Loucy (cell line): Measurements from ENCODE around the gene PCK1.
A peak's percentile ranks its signal among the peaks of the same experiment; 100 is the strongest.

ENCODE experiments used
- H2AFZ ChIP-seq: fragments of 200-600 bp; sonication (generic); 2 replicates; pipeline ENCODE4 v1.6.0; 2016; ENCODE audit warnings: antibody characterized with exemption, mild to moderate bottlenecking, low read length, moderate library complexity
- H3F3A ChIP-seq: fragments of 200-600 bp; 2 replicates; pipeline ENCODE4 v1.6.0; 2016; ENCODE audit warnings: antibody characterized with exemption, low read depth, mild to moderate bottlenecking
- H3K27me3 ChIP-seq: fragments of 200-600 bp; sonication (generic); 2 replicates; pipeline ENCODE4 v1.6.1; 2014; ENCODE audit warnings: low read length, mild to moderate bottlenecking; ENCODE audit not compliant: insufficient read depth, poor library complexity, severe bottlenecking
- H3K36me3 ChIP-seq: fragments of 200-600 bp; sonication (generic); 2 replicates; pipeline ENCODE4 v1.6.1; 2016; ENCODE audit warnings: low read length; ENCODE audit not compliant: insufficient read depth
- H3K4me1 ChIP-seq: fragments of 200-600 bp; sonication (generic); 2 replicates; pipeline ENCODE4 v1.5.1; 2014; ENCODE audit warnings: low read length, mild to moderate bottlenecking; ENCODE audit not compliant: insufficient read depth, poor library complexity, severe bottlenecking
- H3K4me2 ChIP-seq: fragments of 200-600 bp; sonication (generic); 2 replicates; pipeline ENCODE4 v1.6.0; 2014; ENCODE audit warnings: antibody characterized with exemption, low read length, low read depth, mild to moderate bottlenecking; ENCODE audit not compliant: poor library complexity, severe bottlenecking
- H3K4me3 ChIP-seq: fragments of 200-600 bp; sonication (generic); 2 replicates; pipeline ENCODE4 v1.5.1; 2014; ENCODE audit warnings: low read length, mild to moderate bottlenecking, mixed read lengths; ENCODE audit not compliant: poor library complexity, severe bottlenecking
- H3K79me2 ChIP-seq: fragments of 200-600 bp; sonication (generic); 2 replicates; pipeline ENCODE4 v1.6.1; 2014; ENCODE audit warnings: low read length; ENCODE audit not compliant: insufficient read depth
- H3K9ac ChIP-seq: fragments of 200-600 bp; sonication (generic); 2 replicates; pipeline ENCODE4 v1.6.0; 2014; ENCODE audit warnings: mild to moderate bottlenecking, low read depth, low read length, moderate library complexity; ENCODE audit not compliant: poor library complexity, severe bottlenecking
- H3K9me2 ChIP-seq: fragments of 200-600 bp; sonication (generic); replicated peaks from 2 replicates; pipeline ENCODE4 v1.6.1; 2016; ENCODE audit warnings: low read depth, low read length, mixed read lengths
- H3K9me3 ChIP-seq: fragments of 200-600 bp; sonication (generic); 2 replicates; pipeline ENCODE4 v1.6.1; 2014; ENCODE audit warnings: mild to moderate bottlenecking, antibody characterized with exemption, low read length, low read depth; ENCODE audit not compliant: insufficient read depth
- H4K20me1 ChIP-seq: fragments of 200-600 bp; sonication (generic); 2 replicates; pipeline ENCODE4 v1.6.0; 2014; ENCODE audit warnings: antibody characterized with exemption, low read length, mild to moderate bottlenecking; ENCODE audit not compliant: insufficient read depth, poor library complexity, severe bottlenecking
- EZH2phosphoT487 ChIP-seq: fragments of 200-600 bp; IDR thresholded peaks from 2 replicates; pipeline ENCODE4 v1.6.1; 2018; ENCODE audit warnings: antibody characterized with exemption, mild to moderate bottlenecking, moderate library complexity, borderline replicate concordance
- TF ChIP-seq, protein P1 (sequence below): fragments of 200-600 bp; sonication (generic); conservative IDR thresholded peaks from 2 replicates; pipeline ENCODE4 v1.5.1; 2014; ENCODE audit warnings: mild to moderate bottlenecking, antibody characterized with exemption, low read length

Gene PCK1

DNA sequence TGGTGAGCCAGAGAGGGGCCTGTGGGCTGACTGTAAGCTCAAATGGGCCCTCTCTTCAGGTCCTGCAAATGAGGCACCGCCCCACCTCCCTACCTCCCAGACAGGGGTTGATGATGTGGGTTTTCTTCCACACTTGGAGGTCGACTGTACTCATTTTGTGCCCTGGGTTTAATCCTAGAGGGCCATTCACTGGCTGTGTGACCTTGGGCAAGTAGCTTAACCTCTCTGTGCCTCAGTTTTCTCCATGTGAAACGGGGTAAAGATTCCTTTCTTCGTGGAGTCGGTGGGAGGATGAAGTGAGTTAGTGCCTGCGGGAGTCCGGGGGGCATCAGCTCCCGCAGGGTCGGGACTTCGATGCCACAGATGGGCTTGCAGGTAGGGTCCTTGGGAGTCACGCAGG lies 35.4 kb downstream of the PCK1 start:
- Histone ChIP-seq H3F3A (no peaks in the 10 kb centered on the region), H2AFZ (no peak overlapping the region; the same call in 1 of the 2 replicates), H3K9me3 (no peaks in the 10 kb centered on the region), H3K9me2 (no peaks in the 10 kb centered on the region), H3K79me2 (no peaks in the 10 kb centered on the region), H3K9ac (no peak overlapping the region), H3K4me1 (no peaks in the 10 kb centered on the region), H3K4me2 (peak overlapping the region; percentile 52), H3K27me3 (no peaks in the 10 kb centered on the region), H3K36me3 (no peaks in the 10 kb centered on the region), H4K20me1 (no peaks in the 10 kb centered on the region), H3K4me3 (no peak overlapping the region)
- TF ChIP-seq, protein P1, sequence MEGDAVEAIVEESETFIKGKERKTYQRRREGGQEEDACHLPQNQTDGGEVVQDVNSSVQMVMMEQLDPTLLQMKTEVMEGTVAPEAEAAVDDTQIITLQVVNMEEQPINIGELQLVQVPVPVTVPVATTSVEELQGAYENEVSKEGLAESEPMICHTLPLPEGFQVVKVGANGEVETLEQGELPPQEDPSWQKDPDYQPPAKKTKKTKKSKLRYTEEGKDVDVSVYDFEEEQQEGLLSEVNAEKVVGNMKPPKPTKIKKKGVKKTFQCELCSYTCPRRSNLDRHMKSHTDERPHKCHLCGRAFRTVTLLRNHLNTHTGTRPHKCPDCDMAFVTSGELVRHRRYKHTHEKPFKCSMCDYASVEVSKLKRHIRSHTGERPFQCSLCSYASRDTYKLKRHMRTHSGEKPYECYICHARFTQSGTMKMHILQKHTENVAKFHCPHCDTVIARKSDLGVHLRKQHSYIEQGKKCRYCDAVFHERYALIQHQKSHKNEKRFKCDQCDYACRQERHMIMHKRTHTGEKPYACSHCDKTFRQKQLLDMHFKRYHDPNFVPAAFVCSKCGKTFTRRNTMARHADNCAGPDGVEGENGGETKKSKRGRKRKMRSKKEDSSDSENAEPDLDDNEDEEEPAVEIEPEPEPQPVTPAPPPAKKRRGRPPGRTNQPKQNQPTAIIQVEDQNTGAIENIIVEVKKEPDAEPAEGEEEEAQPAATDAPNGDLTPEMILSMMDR = no peak
- no peak for TF ChIP-seq EZH2phosphoT487

DNA sequence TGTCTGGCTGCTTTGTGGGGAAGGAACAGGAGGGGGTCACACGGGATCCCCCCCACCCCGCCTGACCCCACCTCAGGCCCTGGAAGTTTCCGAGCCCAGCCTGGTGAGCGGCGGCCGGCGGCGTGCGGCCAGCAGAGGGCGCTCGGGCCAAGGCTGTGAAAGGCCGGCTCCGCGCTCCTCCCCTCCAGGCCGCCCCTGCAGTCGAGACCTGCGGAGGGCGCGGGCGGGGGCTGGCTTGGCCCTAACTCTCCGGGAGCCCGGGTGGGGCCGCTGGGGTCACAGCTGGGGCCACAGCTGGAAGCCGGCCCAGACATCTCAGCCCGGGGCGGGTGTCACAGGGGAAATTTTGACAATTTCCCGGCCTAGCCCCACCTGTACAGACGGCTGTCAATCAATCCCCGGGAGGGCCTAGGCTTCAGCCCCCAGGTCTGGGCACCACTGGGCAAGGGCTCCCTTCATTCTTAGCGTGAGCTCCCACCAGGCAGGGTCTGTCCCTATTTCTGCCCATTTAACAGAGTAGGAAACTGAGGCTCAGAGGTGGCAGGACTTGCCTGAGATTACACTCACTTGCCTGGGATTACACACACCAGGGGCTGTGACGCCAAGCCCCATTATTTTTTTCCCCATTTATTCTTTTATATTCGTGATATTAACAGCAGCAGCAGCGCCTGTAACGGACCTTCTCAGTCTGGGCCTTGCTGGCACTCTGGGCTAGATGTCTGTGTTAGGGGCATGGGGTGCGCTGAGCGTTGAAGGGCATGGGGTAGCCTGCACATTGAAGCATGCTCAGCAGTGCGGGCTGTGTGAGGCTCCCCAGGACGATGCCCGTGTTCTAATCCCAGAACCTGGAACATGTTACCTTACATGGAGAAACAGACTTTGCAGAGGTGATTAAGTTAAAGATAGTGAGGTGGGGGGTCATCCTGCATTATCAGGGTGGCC lies 36.4 kb downstream of the PCK1 start:
- no peaks in the 10 kb centered on the region for H3K27me3 ChIP-seq
- H3K79me2 ChIP-seq = no peaks in the 10 kb centered on the region
- TF ChIP-seq EZH2phosphoT487 = no peak
- TF ChIP-seq, protein P1 = peak; percentile 74
- peak overlapping the region; percentile 52 for H3K4me2 ChIP-seq
- H3K36me3 ChIP-seq = no peaks in the 10 kb centered on the region
- no peak overlapping the region for H3K4me3 ChIP-seq
- H3K4me1 ChIP-seq = no peaks in the 10 kb centered on the region
- H3K9me2 ChIP-seq = no peaks in the 10 kb centered on the region
- no peaks in the 10 kb centered on the region for H4K20me1 ChIP-seq
- no peaks in the 10 kb centered on the region for H3K9me3 ChIP-seq
- H3F3A ChIP-seq = no peaks in the 10 kb centered on the region
- no peak overlapping the region for H3K9ac ChIP-seq
- peak overlapping the region; percentile 25; the same call in 1 of the 2 replicates for H2AFZ ChIP-seq

DNA sequence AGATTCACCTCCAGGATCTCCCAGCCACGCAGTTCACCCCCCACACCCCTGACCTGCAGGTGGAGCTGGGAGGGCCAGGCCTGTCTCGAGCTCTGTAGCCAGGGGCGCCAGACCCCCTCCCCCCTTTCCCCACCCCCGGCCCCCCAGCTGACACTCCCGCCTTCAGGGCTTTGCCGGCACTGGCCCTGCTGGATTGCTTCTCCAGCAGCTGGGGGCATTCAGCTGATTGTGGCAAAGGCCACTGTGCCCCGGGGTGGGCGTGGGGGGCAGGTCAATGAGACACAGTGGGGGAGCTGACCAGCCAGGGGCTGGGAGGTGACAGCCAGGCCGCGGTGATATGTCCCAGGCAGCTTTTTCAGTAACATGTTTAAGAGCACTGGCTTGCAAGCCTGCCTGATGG lies 37.1 kb downstream of the PCK1 start:
- H3F3A ChIP-seq = no peaks in the 10 kb centered on the region
- H3K9me3 ChIP-seq = no peaks in the 10 kb centered on the region
- no peak overlapping the region for H2AFZ ChIP-seq
- H3K4me1 ChIP-seq = no peaks in the 10 kb centered on the region
- no peak for TF ChIP-seq EZH2phosphoT487
- TF ChIP-seq, protein P1 = no peak
- no peaks in the 10 kb centered on the region for H3K27me3 ChIP-seq
- H3K4me3 ChIP-seq = no peak overlapping the region
- H3K36me3 ChIP-seq = no peaks in the 10 kb centered on the region
- no peaks in the 10 kb centered on the region for H4K20me1 ChIP-seq
- no peaks in the 10 kb centered on the region for H3K79me2 ChIP-seq
- H3K9me2 ChIP-seq = no peaks in the 10 kb centered on the region
- H3K9ac ChIP-seq = no peak overlapping the region
- H3K4me2 ChIP-seq = no peak overlapping the region
